GM21619 (cell line): ENCODE data around the gene GPR31.
"Not testable (repeated sequence)": the region's sequence is repeated elsewhere in the genome, so short reads cannot be mapped to it uniquely, and the experiment has no call there.

ENCODE experiments used
- ATAC-seq: cut with Tn5 transposase; IDR thresholded peaks from one replicate; pipeline ENCODE4 v1.9.1; 2021; ENCODE audit not compliant: unreplicated experiment

GPR31 gene, protein sequence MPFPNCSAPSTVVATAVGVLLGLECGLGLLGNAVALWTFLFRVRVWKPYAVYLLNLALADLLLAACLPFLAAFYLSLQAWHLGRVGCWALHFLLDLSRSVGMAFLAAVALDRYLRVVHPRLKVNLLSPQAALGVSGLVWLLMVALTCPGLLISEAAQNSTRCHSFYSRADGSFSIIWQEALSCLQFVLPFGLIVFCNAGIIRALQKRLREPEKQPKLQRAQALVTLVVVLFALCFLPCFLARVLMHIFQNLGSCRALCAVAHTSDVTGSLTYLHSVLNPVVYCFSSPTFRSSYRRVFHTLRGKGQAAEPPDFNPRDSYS

DNA sequence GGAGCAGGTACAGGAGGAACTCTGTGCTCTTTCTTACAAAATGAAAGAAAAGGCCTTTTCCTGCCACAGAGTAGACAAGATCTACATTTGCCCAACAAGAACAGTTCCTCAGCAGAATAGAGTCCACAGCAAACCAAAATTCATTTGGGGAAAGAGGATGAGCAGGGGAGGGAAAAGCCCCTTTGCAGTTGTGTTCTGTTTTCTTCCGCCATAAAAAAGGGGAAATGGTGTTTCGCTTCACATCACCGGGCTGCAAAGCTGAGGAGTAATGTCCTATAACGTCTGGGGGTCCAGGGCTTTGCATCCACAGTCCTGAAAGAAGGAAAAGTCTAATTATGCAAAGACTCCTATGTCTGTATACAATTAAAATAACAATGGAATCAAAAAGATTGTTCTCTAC is at the start of gene GPR31:
Gene GPR31 (minus strand): TSS at position 118 of the 400 bp plus-strand sequence. CDS start 149 bp downstream, outside the sequence.
- ATAC-seq: no peak

DNA sequence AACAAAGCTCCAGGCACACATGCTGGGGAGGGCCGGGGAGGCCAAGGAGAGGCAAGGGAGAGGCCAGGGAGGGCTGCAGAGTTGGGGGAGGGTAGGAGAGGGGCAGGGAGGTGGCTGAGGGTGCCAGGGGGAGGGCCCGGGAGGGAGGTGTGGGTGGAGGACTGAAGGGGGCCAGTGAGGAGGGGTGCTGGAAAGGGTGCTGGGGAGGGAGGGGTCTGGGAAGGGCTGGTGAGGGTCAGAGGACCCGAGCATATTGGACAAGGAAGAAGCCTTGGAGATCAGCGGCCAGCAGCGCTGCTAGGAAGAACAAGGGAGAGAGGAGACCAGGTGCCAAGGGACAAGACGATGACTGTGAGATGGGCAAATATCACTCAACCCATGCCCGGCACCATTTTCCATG is 49.7 kb upstream of the GPR31 start:
- no peak for ATAC-seq

DNA sequence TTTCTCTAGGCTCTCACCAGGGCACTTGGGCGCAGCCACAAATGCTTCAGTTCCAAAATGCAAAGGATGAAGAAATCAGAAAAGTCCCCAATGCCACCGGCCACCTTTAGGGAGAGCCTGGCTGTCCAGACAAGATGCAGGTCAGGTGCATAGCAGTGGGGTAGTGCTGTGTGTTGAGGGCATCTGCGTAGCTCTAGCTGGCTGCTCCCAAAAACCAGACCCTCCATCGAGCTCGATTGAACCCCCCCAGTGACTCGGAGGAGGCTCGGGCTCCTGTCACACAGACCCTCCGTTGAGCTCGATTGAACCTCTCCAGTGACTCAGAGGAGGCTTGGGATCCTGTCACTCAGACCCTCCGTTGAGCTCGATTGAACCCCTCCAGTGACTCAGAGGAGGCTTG is 47.5 kb upstream of the GPR31 start:
- not testable (repeated sequence) for ATAC-seq

DNA sequence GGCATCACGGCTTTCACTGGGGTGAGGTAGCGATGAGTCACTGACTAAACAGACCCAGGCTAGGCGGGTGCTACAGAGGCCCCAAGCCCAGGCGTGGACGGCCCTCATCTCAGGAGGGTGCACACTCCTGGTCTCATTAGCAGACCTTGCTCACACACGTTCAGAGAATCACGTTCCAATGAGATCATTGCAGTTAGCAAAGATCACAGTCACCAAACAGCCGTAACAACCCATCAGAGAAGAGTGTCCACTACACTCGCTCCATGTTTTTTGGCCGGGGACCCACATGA is 46.2 kb upstream of the GPR31 start:
- not testable (repeated sequence) for ATAC-seq

DNA sequence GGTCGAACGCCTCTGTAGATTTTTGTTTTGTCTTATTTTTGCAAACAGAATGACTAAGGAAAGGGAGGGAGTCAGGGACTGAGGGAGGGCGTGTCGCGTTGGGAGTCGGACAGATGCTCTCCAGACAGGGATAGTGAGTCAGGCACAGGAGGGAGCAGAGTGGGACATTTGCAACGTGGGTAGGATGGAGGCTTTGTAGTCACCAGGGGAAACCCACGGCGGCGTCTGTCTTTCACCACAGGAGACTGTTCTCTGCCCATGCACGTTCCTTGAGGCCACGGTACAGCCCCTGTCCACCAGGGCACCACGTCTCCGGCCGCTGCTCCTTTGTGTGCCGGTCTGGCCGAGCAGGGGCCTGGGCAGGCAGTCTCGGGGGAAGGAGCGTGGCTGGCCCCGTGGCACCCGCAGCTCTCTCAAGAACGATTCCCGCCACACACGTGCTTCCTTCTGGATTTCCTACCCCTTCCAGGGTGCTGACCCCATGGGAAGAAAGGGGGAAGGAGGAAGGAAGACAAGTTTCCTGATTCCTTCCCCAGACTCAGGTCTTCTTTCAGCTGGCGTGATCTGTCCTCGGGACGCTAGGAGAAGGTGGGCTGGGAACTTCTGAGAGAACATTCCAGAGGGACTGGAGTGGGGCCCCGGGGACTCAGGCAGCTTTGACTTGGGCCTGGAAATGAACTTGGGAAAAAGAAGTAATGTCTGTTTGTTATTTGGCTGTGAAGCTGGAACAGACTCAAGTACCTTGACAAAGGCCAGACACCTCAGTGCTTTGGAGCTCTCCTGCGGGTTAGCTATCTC is 45.7 kb upstream of the GPR31 start:
- not testable (repeated sequence) for ATAC-seq

DNA sequence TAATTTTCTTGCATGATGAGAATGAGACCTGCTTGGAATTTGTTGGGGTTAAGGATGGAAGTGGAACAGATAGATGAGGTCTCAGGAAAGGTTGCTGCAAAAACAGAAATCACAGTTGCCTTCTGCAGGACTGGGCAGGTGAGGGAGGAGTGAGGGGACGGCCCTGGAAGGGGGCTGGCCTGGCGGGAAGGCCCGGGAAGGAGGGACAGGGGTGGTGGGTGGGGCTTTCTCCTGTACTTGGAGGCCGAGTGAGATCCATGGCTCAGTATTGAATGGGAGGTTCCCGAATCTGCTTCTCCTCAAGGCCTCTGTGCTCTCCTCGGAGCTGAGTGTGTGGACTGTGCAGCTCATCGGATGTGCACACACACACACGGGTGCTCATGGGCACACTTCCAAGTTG is 44.8 kb upstream of the GPR31 start:
- ATAC-seq: not testable (repeated sequence)

DNA sequence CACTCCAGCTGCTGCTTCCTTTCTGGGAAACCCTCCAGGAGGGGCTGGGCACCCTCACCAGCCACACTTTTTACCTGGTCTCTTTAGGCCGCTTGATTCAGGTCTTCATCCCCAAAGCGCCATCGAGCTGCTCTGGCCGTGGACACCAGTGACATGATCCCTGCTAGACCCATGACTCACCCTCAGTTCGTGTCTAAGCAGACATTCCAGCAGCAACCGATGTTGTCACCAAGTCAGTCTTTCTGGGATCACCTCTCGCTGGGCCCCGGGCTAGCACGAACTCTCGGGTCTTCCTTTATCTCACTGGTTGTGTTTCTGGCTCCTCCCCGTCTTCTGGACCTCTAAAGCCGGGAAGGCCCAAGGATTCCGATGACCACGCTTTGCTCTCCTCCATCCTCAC is 43.0 kb upstream of the GPR31 start:
- ATAC-seq: no peak

DNA sequence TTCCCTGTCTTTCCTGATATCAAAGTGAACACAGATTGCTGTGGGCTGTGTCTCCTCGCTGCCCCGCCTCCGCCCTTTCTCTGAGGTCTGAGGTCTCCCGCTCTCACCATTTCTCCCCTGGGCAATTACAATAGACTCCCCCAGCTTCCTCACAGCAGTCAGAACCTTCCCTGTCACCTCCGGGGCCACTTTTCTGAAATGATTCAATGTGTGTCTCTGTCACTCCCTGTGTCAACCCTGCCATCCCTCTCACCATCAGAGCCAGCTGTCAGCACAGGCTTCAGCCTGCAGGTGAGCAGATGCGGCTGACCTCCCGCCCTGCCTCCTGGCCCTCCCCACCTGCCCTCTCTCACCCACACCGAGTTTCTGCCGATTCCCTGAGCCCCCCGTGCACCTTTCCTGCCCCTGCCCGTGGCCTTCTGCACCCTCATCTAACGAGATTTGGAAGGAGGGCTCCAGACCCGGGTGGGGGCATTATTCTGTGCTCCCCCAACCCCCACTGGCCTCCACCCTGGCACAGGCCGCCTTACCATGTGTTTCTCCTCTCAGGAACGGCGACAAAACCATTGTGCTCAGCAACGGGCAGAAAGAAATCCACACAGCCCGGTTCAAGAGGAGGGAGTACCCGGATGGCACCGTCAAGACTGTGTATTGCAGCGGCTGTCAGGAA is 38.3 kb upstream of the GPR31 start:
- ATAC-seq: not testable (repeated sequence)

DNA sequence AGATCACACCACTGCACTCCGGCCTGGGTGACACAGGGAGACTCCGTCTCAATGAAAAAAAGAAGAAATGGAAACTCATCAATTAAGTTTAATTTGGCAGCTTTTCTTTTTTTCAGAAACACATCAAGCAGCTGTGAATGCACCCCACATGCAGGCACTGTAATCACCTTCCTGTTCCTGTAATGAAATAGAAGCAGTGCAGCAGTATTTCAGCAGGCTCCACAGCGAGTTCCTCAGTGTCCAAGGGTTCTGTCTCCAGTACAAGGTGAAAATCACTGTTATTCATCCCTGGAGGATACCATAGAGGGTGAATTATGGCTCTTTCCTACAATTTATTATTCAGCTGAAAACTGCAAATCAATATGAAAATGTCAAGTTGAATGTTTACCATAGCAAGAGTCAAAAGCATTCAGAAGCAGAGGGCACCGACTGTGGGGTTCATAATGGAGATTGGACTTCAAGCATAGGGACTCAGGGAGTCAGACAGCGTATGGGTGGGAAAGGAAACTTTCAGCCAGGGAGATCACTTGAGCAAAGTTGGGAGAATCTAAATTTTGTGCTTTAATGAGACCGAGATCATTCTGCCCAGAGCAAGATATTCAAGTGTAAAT is 35.8 kb upstream of the GPR31 start:
- ATAC-seq: not testable (repeated sequence)

DNA sequence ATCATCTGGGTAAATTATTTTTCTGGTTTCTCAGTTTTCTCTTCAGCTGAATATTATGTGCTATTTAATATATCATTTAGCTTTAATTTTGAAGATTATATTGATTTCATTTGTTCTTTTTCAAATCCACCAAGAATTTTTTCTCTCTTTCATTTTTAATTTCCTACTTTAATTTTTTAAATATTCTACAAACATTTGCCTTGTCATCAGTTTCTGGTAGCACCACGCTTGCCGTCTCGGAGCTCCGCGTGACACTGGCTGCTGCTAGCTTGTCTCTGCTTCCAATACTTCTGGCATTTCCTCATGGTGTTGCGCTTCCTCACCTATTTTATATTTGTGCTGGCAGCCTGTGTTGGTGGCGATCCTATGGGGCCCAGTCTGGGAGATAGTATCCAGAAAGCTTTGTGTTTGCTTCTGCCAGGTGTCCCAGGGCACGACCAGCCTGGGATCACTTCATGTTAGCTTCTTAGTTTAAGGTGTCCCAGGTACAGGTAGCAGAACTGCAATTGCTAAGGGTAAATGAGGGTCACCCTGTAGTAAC is 33.3 kb upstream of the GPR31 start:
- ATAC-seq: not testable (repeated sequence)

DNA sequence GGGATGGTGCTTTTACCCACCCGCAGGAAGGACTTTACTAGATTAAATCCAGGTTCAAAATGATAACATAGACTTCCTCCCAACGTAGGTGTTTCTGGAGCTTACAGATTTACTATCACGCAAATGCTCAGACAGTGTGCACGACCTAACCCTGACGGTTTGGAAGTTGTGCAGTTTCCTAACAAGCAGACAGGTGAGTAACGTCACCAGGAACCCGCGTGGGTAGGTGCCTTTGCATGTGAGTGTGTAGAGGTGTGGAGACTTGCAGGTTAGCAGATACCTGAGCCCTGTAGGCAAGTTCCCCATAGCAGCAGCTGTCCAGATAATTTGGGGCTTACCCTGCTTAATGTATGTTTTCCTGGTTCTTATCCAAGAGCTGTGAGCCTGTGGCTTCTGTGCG is 29.5 kb upstream of the GPR31 start:
- not testable (repeated sequence) for ATAC-seq

DNA sequence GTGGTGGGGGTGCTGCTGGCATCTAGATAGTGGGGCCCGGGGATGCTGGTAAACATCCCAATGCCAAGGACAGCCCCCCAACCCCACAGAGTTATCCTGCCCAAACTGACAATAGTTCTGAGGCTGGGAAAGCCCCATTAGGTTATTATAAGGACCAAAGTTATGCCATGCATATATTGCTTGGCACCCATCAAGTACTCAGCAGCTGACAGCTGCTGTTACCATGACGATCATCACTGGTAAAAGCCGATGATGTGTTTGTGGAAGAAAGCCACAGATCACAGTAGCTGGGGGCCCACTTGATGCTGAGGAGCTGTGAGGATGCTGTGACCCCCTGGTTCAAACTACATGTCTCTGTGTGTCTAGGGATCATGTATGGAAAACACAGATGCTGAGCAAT is 27.3 kb upstream of the GPR31 start:
- not testable (repeated sequence) for ATAC-seq

DNA sequence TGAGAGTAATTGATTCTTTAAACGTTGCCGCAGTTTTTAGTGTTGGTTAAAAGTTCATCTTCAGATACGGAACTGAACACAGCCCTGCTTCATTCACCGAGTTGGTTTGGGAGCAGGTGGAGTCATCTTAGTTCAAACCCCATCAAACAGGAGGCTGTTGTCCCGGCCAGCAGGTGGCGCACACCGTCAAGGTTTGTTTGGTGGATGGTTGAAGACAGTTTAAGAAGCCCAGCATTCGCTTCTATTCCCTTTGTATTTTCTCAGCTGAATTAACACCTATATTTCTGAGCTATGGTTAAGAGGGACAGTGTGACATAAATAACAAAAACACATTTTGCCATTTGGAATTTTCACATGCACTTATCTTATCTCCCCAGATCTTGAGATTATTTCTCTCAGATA is 25.1 kb upstream of the GPR31 start:
- peak; percentile 75 for ATAC-seq

DNA sequence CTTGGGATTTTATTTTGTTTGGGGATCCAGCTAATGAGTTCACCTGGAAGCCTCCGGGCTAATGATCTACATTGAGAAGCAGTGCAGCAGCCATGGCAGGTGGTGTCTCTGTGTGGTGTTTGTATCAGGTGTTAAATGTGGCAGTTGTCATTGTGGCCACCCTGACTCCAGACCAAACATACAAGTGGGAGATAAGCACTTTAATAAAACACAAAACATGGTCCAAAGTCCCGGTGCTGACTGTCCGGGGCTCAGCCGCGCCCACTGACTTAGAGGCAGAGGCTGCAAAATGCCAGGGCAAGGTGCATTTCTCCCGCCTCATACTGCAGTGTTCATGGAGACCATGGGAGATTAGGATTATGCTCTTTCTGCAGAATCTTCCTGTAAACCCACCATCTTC is 23.6 kb upstream of the GPR31 start:
- ATAC-seq: not testable (repeated sequence)

DNA sequence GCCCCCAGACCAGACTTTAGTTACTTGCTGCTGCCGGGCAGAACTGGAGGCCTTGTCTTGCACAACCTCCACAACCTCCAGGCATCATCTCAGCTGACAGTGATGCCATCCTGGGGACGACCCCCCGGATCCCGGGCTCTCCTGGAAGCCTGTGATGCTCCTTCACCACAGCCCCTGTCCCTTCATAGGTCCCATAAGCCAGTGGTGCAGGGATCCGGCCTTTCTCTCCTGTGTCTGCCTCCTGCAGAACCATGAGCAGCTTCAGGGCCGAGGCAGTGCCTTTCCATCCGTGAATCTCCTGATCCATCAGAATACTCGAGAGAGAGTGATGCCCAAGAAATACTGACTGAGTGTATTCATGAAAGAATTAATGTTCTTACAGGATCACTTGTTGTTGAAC is 22.3 kb upstream of the GPR31 start:
- ATAC-seq: not testable (repeated sequence)

DNA sequence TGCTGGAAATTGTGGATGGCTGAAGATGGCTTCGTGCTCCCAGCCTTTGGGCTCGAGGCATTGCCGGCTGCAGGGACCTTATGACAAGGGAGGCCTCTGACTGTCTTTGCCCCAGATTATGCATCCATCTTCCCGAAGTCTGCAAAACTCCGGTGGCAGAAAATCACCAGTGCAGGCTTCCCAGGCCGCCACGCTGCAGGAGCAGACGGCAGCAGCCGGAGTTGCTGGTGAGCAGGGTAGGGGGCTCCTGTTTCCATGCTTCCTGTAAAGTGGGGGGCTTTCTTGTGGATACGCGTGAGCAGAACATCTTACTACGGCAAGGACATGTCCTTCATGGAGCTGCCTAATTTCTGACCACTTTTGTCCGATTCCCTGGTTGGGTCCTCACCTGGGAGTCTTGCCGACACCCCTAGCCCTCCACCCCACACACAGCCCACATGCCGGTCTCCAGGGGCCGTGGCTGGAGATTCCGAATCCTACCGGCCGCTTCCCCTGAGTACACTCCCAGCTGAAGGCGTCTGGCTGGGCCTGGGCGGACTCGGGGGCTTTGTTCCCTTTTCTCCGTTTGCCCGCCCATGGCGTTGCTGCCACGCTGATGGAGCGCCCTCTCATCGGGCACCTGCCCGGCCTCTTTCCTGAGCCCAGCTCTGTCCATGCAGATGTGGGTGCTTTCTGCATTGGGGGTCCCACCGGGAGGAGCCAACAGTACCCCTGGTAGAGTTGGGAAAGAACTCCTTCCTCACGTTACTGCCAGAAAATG is 21.3 kb upstream of the GPR31 start:
- ATAC-seq: not testable (repeated sequence)

DNA sequence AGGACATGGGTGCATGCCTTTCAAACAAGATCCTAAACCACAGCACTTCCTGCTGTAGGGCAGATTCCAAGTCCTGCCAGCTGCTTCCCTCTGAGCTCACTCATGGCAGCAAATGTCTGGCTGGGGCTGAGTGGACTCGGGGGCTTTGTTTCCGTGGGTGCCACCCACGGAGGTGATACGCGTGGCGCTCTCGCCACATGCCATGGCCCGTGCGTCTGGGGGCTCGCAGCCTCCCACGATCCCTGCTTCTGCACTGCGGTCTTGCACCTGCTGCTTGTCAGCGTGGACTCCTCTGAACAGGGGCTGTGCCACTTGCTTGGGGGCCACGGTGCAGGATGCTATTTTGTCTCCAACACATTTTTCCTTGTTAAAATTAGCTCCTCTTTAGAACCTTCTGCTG is 19.5 kb upstream of the GPR31 start:
- not testable (repeated sequence) for ATAC-seq

DNA sequence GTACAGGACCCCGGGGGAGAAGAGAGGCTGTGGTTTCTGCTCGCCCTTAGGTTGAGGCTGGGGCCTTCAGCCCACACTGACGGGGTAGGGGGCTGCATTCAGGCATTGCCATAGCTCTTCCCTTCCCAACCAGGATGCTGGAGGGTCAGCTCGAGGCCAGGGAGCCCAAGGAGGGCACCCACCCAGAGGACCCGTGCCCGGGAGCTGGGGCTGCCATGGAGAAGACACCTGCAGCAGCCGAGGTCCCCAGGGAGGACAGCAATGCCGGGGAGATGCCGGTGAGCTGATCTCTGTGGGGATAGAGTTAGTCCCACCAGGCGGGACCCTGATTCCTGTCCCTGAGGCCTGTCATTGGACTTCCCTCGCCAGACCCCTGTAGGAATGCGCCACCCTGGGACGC is 14.2 kb upstream of the GPR31 start:
- not testable (repeated sequence) for ATAC-seq

DNA sequence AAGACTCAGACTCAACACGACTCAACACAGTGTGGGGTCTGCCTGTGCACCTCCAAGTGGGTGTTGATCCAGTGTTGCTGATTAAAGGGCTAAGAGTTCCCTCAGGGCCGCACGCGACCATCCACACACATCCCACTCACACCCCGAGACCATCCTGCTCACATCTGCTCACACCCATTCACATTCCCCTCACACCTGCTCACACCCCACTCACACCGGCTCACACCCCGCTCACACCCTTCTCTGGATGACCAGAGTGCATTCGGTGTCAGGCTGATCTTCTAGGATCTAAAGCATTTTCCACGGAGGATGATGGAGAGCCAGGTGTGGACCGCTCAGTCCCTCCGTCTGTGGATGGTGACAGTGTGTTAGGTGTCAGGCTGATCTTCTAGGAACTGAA is 13.5 kb upstream of the GPR31 start:
- not testable (repeated sequence) for ATAC-seq

DNA sequence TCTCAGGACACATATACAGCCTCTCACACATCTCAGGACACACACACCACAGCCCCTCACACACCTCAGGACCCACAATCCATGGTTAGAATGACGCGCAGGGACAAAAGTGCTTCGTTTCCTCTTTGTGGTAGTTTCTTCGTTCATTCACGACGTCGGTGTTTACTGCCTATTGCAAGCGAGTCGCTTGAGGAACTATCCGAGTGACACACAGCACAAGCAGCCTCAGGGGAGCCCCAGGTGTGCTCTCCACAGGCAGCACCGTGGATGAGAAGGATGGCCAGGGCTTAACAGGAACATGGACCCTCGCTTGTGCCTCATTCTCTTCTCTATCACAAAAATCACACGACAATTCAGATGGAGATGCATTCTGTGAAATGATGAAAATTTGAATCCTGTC is 12.1 kb upstream of the GPR31 start:
- ATAC-seq: not testable (repeated sequence)
